G401 (cell line): ENCODE measurements around the gene CACNA1B. TPM values are rescaled to one million over a fixed set of nuclear protein-coding genes. Genes with fewer than 3 reads are reported as not detected.
"Not testable (repeated sequence)": the region's sequence is repeated elsewhere in the genome, so short reads cannot be mapped to it uniquely, and the experiment has no call there.

Source experiments
- DNase-seq: peaks from one replicate; pipeline ENCODE4 v3.0.0-alpha.2; 2015; ENCODE audit warnings: low spot score
- in situ Hi-C: cut with HindIII; loops from 2 replicates; pipeline ENCODE4 v1.10.0; 2016; ENCODE audit warnings: low sequenced_read_pairs, mixed read lengths
- total RNA-seq: library from RNA; depleted of rRNA; stranded (reverse); fragments of >200 nt; shearing (Covaris generic); gene quantifications from 2 replicates; pipeline ENCODE4 v1.2.3, GENCODE V29; 2014

The CACNA1B gene
- total RNA-seq, 1 experiment from 2014 or later = 1.8 TPM

- DNase-seq, in situ Hi-C loops: not testable (repeated sequence)
These were observed 249.4 kb downstream of the CACNA1B start for GRCh38 chr9:138126858-138127584.

- in situ Hi-C loops, DNase-seq: not testable (repeated sequence)
These were observed 250.4 kb downstream of the CACNA1B start for GRCh38 chr9:138128027-138128426.

DNA sequence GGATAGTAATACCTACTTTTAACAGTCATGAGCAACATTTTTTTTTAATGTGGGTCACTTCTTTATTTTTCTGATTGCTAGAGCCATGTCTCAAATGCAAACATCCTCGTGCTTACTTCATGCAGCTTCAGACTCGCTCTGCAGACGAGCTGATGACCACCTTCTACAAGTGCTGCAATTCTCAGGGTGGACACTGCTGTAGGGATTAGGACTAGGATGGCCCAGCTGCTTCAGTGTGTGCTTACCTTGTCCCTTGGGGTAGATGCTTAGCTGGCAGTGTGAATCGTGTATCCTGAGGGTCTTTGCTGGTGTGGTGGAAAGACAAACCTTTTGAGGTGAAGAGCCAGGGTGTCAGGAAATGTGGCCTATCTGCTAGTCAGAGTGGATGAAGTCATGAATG, 251.7 kb downstream of the CACNA1B start:
- in situ Hi-C loops, DNase-seq: not testable (repeated sequence)

- in situ Hi-C loops, DNase-seq: not testable (repeated sequence)
These were observed 255.5 kb downstream of the CACNA1B start for GRCh38 chr9:138132946-138133705.

DNA sequence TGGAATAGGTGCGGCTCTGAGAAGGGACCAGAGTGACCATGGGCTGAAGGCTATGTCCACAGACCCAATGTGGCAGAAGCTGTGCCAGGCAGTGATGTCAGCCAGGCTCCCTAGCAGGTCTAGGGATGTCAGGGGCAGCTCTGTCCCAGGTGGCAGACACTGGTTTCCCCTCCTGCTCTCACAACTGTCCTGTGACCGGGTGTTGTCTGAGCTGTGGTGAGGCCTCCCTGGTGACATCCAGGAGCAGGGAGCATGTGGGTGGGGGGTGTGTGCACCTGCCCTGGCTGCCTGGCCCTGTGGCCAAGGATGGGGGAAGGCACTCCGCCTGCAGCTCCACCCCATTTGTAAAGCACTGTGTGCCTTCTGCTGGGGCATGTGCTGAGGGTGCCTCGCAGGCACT, 257.0 kb downstream of the CACNA1B start:
- DNase-seq, in situ Hi-C loops: not testable (repeated sequence)

DNA sequence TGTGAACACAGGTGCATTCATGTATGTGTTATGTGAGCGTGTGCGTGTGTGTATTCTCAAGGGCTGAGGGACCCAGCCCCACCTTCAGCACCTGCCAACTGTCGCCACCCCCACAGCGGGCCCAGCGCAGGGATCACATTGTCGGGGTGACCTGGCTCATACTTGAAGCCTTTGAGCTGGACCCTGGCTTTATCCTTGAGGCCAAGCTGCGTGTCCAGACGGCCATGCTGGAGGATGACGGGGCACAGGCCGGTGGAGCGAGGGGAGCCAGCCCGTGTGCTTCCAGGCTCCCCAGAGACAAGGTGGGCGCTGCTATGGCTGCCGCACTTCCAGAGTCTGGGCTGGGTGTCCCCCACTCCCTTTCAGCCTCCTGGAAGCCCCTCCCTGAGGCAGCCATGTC, 261.5 kb downstream of the CACNA1B start:
- DNase-seq, in situ Hi-C loops: not testable (repeated sequence)

DNA sequence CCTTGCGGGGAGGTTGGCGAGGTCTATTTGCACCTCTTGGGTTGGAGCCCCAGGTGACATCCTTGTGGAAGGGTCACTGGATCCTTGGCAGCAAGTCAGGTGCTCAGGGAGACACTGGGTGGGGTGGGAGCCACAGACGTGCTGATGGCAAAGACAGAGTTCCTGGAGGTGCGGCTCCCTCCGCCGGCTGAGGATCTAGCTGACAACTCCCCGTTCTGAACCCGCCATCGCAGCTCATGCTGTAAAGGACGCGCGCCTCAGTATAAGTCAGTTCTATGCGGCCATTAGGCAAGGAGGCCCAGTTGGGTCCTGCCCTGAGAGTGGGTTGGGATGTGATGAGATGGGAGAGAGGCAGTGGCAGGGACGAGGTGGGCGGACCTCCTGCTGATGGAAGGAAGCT, 263.4 kb downstream of the CACNA1B start:
- in situ Hi-C loops = not testable (repeated sequence)

GRCh38 chr9:138142528-138143244, 265.1 kb downstream of the CACNA1B start:
- DNase-seq, in situ Hi-C loops: not testable (repeated sequence)

More for the DNA sequence above, 263.4 kb downstream of the CACNA1B start:
- DNase-seq = not testable (repeated sequence)

DNA sequence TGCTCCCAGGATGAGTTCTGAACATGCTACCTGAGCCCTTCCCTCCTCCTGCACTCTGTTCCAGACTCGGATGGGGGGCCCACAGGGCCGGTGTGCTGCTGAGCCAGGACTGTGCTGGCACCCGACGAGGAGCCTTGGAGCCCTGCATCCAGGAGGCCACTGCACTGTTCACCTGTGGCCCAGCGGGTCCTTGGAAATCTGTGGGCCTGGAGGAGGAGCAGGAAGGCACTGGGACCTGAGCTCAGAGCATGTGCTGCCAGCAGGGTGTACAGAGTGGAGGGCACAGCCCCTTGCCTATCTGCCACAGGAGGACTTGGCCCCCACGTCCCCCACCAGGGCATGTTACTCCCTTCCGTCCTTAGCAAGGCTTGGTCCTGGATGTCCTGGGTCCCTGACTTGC, 265.9 kb downstream of the CACNA1B start:
- DNase-seq = not testable (repeated sequence)

GRCh38 chr9:138147556-138147955, 270.0 kb downstream of the CACNA1B start:
- in situ Hi-C loops, DNase-seq: not testable (repeated sequence)

More for the DNA sequence above, 265.9 kb downstream of the CACNA1B start:
- in situ Hi-C loops = not testable (repeated sequence)

GRCh38 chr9:138149672-138150656, 272.4 kb downstream of the CACNA1B start:
- DNase-seq, in situ Hi-C loops: not testable (repeated sequence)

- DNase-seq, in situ Hi-C loops: not testable (repeated sequence)
These were observed 278.2 kb downstream of the CACNA1B start for GRCh38 chr9:138155788-138156187.

- in situ Hi-C loops, DNase-seq: not testable (repeated sequence)
These were observed 289.2 kb downstream of the CACNA1B start for GRCh38 chr9:138166793-138167192.
